ENCODE measurements around the gene COX4I1. TPM values are rescaled to one million over a fixed set of nuclear protein-coding genes. Genes with fewer than 3 reads are reported as not detected.

COX4I1 gene
- total RNA-seq, 2 donors from 2014 or later = 436 to 471 TPM

- TF ChIP-seq CTCF (conservative IDR thresholded peaks at IDR 0.05) = no peak
- Mint-ChIP-seq H3K4me3 (no peak overlapping the region), H3K27me3 (ENCODE audit: insufficient read depth) (peaks cover 3% of the 10 kb centered on the region), H3K4me1 (peaks cover 1% of the 10 kb centered on the region), H3K9me3 (no peaks in the 10 kb centered on the region), H3K36me3 (ENCODE audit: low read depth) (no peaks in the 10 kb centered on the region), H3K27ac (no peak overlapping the region)
- Histone ChIP-seq H3K27ac (ENCODE audit: low read depth, low read length) (no peak overlapping the region), H3K4me1 (ENCODE audit: control insufficient read depth, insufficient read depth, low read length) (peaks cover under 1% of the 10 kb centered on the region), H3K27me3 (ENCODE audit: control insufficient read depth, insufficient read depth, low read length, poor library complexity, severe bottlenecking) (no peaks in the 10 kb centered on the region), H3K36me3 (ENCODE audit: control insufficient read depth, insufficient read depth, low read length) (no peaks in the 10 kb centered on the region), H3K4me3 (ENCODE audit: low read length) (no peak overlapping the region), H3K9me3 (ENCODE audit: control insufficient read depth, low read length) (no peaks in the 10 kb centered on the region), H3K9ac (ENCODE audit: extremely low read depth, low read length, poor library complexity, severe bottlenecking) (no peak overlapping the region)
- no peak for DNase-seq
- WGBS, 2 experiments (ENCODE audit: insufficient coverage in 1 of 2, insufficient read length in 1 of 2) = 84 to 89% methylated on average over 6 to 12 of the region's 12 CpGs
These were observed 36.5 kb upstream of the COX4I1 start for GRCh38 chr16:85762970-85763369.

GRCh38 chr16:85763616-85764015, 35.9 kb upstream of the COX4I1 start:
- no peak for DNase-seq
- H3K36me3 ChIP-seq (ENCODE audit: control insufficient read depth, insufficient read depth, low read length) = no peaks in the 10 kb centered on the region
- H3K4me1 ChIP-seq (ENCODE audit: control insufficient read depth, insufficient read depth, low read length) = peaks cover 5% of the 10 kb centered on the region
- H3K27ac ChIP-seq (ENCODE audit: low read depth, low read length) = no peak overlapping the region
- peaks cover 3% of the 10 kb centered on the region for H3K27me3 Mint-ChIP-seq (ENCODE audit: insufficient read depth)
- H3K36me3 Mint-ChIP-seq (ENCODE audit: low read depth) = no peaks in the 10 kb centered on the region
- H3K27me3 ChIP-seq (ENCODE audit: control insufficient read depth, insufficient read depth, low read length, poor library complexity, severe bottlenecking) = no peaks in the 10 kb centered on the region
- WGBS, 2 experiments (ENCODE audit: insufficient coverage in 1 of 2, insufficient read length in 1 of 2) = 96 to 100% methylated on average over 1 to 2 of the region's 2 CpGs
- no peak overlapping the region for H3K9ac ChIP-seq (ENCODE audit: extremely low read depth, low read length, poor library complexity, severe bottlenecking)
- H3K9me3 Mint-ChIP-seq = no peaks in the 10 kb centered on the region
- no peak for TF ChIP-seq CTCF (conservative IDR thresholded peaks at IDR 0.05)
- no peak overlapping the region for H3K4me3 Mint-ChIP-seq
- H3K4me3 ChIP-seq (ENCODE audit: low read length) = no peak overlapping the region
- no peak overlapping the region for H3K27ac Mint-ChIP-seq
- H3K4me1 Mint-ChIP-seq = peaks cover 8% of the 10 kb centered on the region
- H3K9me3 ChIP-seq (ENCODE audit: control insufficient read depth, low read length) = no peaks in the 10 kb centered on the region

GRCh38 chr16:85765211-85765610, 34.3 kb upstream of the COX4I1 start:
- no peaks in the 10 kb centered on the region for H3K9me3 ChIP-seq (ENCODE audit: control insufficient read depth, low read length)
- Mint-ChIP-seq H3K27ac (no peak overlapping the region), H3K27me3 (ENCODE audit: insufficient read depth) (peaks cover 2% of the 10 kb centered on the region), H3K36me3 (ENCODE audit: low read depth) (peaks cover 3% of the 10 kb centered on the region), H3K4me1 (peaks cover 9% of the 10 kb centered on the region), H3K4me3 (no peak overlapping the region), H3K9me3 (no peaks in the 10 kb centered on the region)
- 69 to 76% methylated on average over 3 to 8 of the region's 8 CpGs for WGBS, 2 experiments (ENCODE audit: insufficient coverage in 1 of 2, insufficient read length in 1 of 2)
- no peak overlapping the region for H3K27ac ChIP-seq (ENCODE audit: low read depth, low read length)
- no peak overlapping the region for H3K4me3 ChIP-seq (ENCODE audit: low read length)
- no peak overlapping the region for H3K9ac ChIP-seq (ENCODE audit: extremely low read depth, low read length, poor library complexity, severe bottlenecking)
- H3K4me1 ChIP-seq (ENCODE audit: control insufficient read depth, insufficient read depth, low read length) = peaks cover 5% of the 10 kb centered on the region
- no peak for TF ChIP-seq CTCF (conservative IDR thresholded peaks at IDR 0.05)
- H3K27me3 ChIP-seq (ENCODE audit: control insufficient read depth, insufficient read depth, low read length, poor library complexity, severe bottlenecking) = no peaks in the 10 kb centered on the region
- no peak for DNase-seq
- peaks cover under 1% of the 10 kb centered on the region for H3K36me3 ChIP-seq (ENCODE audit: control insufficient read depth, insufficient read depth, low read length)

All from endodermal cell (in vitro differentiated cells).